Colonic mucosa (tissue), 4 donors: ENCODE data around the gene INO80. TPM values are rescaled to one million over a fixed set of nuclear protein-coding genes. Genes with fewer than 3 reads are reported as not detected.
A peak's percentile ranks its signal among the peaks of the same experiment; 100 is the strongest.
"Not testable (repeated sequence)": the region's sequence is repeated elsewhere in the genome, so short reads cannot be mapped to it uniquely, and the experiment has no call there.

ENCODE experiments used
- DNase-seq: peaks from one replicate; pipeline ENCODE4 v3.0.0-alpha.2; 2020
- H3K27ac ChIP-seq: fragments of 200-600 bp; one replicate; pipeline ENCODE4 v1.8.0; 2021
- H3K27me3 ChIP-seq: fragments of 200-600 bp; one replicate; pipeline ENCODE4 v1.8.0; 2021
- H3K36me3 ChIP-seq: fragments of 200-600 bp; one replicate; pipeline ENCODE4 v1.8.0; 2021
- H3K4me1 ChIP-seq: fragments of 200-600 bp; one replicate; pipeline ENCODE4 v1.8.0; 2021; ENCODE audit warnings: mild to moderate bottlenecking
- H3K4me3 ChIP-seq: fragments of 200-600 bp; one replicate; pipeline ENCODE4 v1.8.0; 2021
- H3K9ac ChIP-seq, 2 donors: one replicate each; pipeline ENCODE4 v1.7.0; 2013; ENCODE audit warnings: control low read depth in 2 of 2, low read depth in 2 of 2, low read length in 2 of 2
- H3K9me3 ChIP-seq: fragments of 200-600 bp; one replicate; pipeline ENCODE4 v1.8.0; 2021
- CTCF ChIP-seq: fragments of 200-600 bp; IDR thresholded peaks from one replicate; pipeline ENCODE4 v1.8.0; 2022; ENCODE audit warnings: antibody characterized with exemption, mild to moderate bottlenecking
- intact Hi-C: fragments of 100-400 bp; cut with DNase I; formaldehyde crosslinking; loops from one replicate; pipeline ENCODE4 v1.14.1; 2022
- total RNA-seq, 2 donors: library from RNA; stranded (reverse); fragmentation: NEBNext Ultra II Directional in 1 of 2; extraction: Animal tissue kit (Norgen Biotek cat#: 25700) in 1 of 2; gene quantifications; one replicate each; pipeline ENCODE4 v1.2.1, GENCODE V29; 2021
- donor health status: healthy.
- donor health status: DM: no; HTN: no; CAD: no.
- donor health status: DM: no; HTN: no; CAD: no.

The INO80 gene
- total RNA-seq, 2 donors from 2014 or later, result 17.6 to 27.4 TPM

GRCh38 chr15:40963201-40963600, 152.9 kb downstream of the INO80 start:
- H3K9ac ChIP-seq, result no peak overlapping the region
- H3K27ac ChIP-seq, result no peak overlapping the region
- no peaks in the 10 kb centered on the region for H3K36me3 ChIP-seq
- H3K27me3 ChIP-seq, result no peaks in the 10 kb centered on the region
- DNase-seq, result no peak
- intact Hi-C loops, result no loop called here
- H3K4me3 ChIP-seq, result no peak overlapping the region
- H3K9me3 ChIP-seq, result no peaks in the 10 kb centered on the region
- TF ChIP-seq CTCF, result no peak
- peaks cover 6% of the 10 kb centered on the region for H3K4me1 ChIP-seq

- intact Hi-C loops, H3K9me3 ChIP-seq, H3K27ac ChIP-seq: not testable (repeated sequence)
Measured at GRCh38 chr15:40962317-40962716, 153.8 kb downstream of the INO80 start.

GRCh38 chr15:40961740-40962139, 154.3 kb downstream of the INO80 start:
- H3K4me1 ChIP-seq, H3K27me3 ChIP-seq, H3K9me3 ChIP-seq, intact Hi-C loops, H3K9ac ChIP-seq, DNase-seq, H3K4me3 ChIP-seq, H3K27ac ChIP-seq, H3K36me3 ChIP-seq: not testable (repeated sequence)

More at GRCh38 chr15:40962317-40962716, 153.8 kb downstream of the INO80 start:
- not testable (repeated sequence) for H3K9ac ChIP-seq, H3K4me3 ChIP-seq, DNase-seq, H3K27me3 ChIP-seq, H3K4me1 ChIP-seq, H3K36me3 ChIP-seq

- Histone ChIP-seq H3K4me1 (peaks cover 8% of the 10 kb centered on the region), H3K27me3 (no peaks in the 10 kb centered on the region), H3K4me3 (no peak overlapping the region), H3K9ac (peak overlapping the region in 1 of 2 donors; percentile 29), H3K36me3 (no peaks in the 10 kb centered on the region), H3K9me3 (no peaks in the 10 kb centered on the region), H3K27ac (peak overlapping the region; percentile 49)
- intact Hi-C loops, result no loop called here
- TF ChIP-seq CTCF, result no peak
- peak; percentile 86 for DNase-seq
Measured at GRCh38 chr15:40960925-40961324, 155.2 kb downstream of the INO80 start.

- DNase-seq, result no peak
- Histone ChIP-seq H3K27ac (peak overlapping the region; percentile 49), H3K4me3 (no peak overlapping the region), H3K9ac (peak overlapping the region in 1 of 2 donors; percentile 29), H3K36me3 (no peaks in the 10 kb centered on the region), H3K9me3 (no peaks in the 10 kb centered on the region), H3K27me3 (no peaks in the 10 kb centered on the region), H3K4me1 (peaks cover 8% of the 10 kb centered on the region)
- intact Hi-C loops, result no loop called here
- no peak for TF ChIP-seq CTCF
Measured at GRCh38 chr15:40960151-40960885, 155.8 kb downstream of the INO80 start.

- H3K4me3 ChIP-seq, result no peak overlapping the region
- intact Hi-C loops, result no loop called here
- DNase-seq, result no peak
- H3K4me1 ChIP-seq, result peaks cover 8% of the 10 kb centered on the region
- TF ChIP-seq CTCF, result no peak
- no peak overlapping the region for H3K27ac ChIP-seq
- no peaks in the 10 kb centered on the region for H3K27me3 ChIP-seq
- no peaks in the 10 kb centered on the region for H3K36me3 ChIP-seq
- no peaks in the 10 kb centered on the region for H3K9me3 ChIP-seq
- H3K9ac ChIP-seq, result no peak overlapping the region
Measured at GRCh38 chr15:40959331-40960141, 156.5 kb downstream of the INO80 start.
